Measurements from ENCODE around the gene SLC45A1.

The SLC45A1 gene

DNA sequence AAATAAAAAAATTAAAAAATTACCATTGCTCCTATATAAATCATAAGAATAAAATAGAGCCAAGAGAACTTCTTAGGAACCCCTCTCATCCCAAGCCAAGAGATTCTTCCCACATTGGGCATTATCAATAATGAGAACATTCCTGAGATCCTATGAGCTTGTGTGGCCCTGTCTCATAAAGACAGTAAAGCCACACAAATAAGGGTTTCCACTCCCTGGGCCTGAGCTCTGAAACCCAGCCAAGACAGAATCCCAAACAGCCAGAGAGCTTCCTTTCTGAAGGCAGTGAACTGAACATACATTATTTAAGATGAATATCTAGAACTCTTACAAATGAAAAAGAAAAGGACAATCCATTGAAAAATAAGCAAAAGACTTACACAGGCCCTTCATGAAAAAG lies 68.3 kb downstream of the SLC45A1 start (continued):
- TF ChIP-seq, protein P1, sequence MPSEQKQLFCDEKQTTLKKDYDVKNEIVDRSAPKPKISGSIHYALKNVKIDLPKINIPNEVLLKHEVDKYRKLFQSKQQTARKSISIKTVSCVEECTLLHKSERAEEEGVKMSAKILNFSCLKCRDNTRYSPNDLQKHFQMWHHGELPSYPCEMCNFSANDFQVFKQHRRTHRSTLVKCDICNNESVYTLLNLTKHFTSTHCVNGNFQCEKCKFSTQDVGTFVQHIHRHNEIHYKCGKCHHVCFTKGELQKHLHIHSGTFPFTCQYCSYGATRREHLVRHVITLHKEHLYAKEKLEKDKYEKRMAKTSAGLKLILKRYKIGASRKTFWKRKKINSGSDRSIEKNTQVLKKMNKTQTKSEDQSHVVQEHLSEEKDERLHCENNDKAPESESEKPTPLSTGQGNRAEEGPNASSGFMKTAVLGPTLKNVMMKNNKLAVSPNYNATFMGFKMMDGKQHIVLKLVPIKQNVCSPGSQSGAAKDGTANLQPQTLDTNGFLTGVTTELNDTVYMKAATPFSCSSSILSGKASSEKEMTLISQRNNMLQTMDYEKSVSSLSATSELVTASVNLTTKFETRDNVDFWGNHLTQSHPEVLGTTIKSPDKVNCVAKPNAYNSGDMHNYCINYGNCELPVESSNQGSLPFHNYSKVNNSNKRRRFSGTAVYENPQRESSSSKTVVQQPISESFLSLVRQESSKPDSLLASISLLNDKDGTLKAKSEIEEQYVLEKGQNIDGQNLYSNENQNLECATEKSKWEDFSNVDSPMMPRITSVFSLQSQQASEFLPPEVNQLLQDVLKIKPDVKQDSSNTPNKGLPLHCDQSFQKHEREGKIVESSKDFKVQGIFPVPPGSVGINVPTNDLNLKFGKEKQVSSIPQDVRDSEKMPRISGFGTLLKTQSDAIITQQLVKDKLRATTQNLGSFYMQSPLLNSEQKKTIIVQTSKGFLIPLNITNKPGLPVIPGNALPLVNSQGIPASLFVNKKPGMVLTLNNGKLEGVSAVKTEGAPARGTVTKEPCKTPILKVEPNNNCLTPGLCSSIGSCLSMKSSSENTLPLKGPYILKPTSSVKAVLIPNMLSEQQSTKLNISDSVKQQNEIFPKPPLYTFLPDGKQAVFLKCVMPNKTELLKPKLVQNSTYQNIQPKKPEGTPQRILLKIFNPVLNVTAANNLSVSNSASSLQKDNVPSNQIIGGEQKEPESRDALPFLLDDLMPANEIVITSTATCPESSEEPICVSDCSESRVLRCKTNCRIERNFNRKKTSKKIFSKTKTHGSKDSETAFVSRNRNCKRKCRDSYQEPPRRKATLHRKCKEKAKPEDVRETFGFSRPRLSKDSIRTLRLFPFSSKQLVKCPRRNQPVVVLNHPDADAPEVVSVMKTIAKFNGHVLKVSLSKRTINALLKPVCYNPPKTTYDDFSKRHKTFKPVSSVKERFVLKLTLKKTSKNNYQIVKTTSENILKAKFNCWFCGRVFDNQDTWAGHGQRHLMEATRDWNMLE (tag by site-specific recombination; conservative IDR thresholded peaks at IDR 0.05; ENCODE audit: low read depth), result no peak
- TF ChIP-seq SETDB1 (IDR thresholded peaks at IDR 0.05; ENCODE audit: insufficient read length, low read length) (no peak), SCRT1 (tag by site-specific recombination; IDR thresholded peaks at IDR 0.05; ENCODE audit: borderline replicate concordance) (no peak), ZNF221 (tag by site-specific recombination; IDR thresholded peaks at IDR 0.05; ENCODE audit: borderline replicate concordance) (no peak), ZNF610 (tag by site-specific recombination; IDR thresholded peaks at IDR 0.05; ENCODE audit: borderline replicate concordance) (no peak)
- TF ChIP-seq, protein P2, sequence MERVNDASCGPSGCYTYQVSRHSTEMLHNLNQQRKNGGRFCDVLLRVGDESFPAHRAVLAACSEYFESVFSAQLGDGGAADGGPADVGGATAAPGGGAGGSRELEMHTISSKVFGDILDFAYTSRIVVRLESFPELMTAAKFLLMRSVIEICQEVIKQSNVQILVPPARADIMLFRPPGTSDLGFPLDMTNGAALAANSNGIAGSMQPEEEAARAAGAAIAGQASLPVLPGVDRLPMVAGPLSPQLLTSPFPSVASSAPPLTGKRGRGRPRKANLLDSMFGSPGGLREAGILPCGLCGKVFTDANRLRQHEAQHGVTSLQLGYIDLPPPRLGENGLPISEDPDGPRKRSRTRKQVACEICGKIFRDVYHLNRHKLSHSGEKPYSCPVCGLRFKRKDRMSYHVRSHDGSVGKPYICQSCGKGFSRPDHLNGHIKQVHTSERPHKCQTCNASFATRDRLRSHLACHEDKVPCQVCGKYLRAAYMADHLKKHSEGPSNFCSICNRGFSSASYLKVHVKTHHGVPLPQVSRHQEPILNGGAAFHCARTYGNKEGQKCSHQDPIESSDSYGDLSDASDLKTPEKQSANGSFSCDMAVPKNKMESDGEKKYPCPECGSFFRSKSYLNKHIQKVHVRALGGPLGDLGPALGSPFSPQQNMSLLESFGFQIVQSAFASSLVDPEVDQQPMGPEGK (tag by site-specific recombination; IDR thresholded peaks at IDR 0.05), result no peak

DNA sequence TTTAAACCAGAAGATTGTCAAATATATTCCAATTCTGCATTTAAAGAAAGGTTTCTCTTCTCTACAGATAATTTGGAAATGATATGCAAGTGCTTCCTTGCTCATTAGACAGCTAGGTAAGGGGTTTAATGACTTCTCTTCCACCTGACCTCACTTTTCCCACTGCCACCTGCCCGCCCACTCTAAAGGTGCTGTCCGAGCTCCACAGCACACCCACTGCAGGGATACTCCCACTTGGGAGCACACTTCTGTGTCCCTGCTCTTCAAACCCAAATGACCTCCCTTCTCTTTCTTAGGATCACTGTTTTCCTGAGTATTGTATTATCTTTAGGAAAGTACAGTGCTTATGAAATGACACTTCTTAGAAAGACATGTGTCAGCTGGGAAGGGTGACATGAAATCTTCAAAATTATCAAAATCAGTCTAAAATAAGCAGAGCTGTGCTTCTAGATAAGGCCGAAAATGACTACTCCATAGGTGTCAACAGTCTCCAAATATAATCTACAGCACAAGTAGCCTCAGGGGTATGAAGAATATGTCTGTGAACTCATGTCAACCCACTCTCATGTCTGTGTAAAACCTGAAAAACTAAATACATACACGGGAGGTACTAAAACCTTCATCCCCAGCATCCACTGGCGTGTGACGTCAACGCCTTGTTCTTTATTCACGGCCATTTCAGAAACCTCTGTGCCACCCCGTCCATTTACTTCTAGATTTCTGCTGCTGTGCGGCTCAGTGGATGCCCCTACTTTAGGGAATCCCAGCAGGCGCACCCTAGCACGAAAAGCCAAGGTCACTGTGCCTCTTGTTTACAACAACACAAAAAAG lies 71.0 kb downstream of the SLC45A1 start:
- H3K27ac ChIP-seq (ENCODE audit: extremely low read depth, low read depth, low read length), result no peak overlapping the region
- no peak for TF ChIP-seq ZNF548 (tag by site-specific recombination; IDR thresholded peaks at IDR 0.05)
- no peak for TF ChIP-seq ZNF473 (tag by site-specific recombination; IDR thresholded peaks at IDR 0.05)
- TF ChIP-seq, protein P3, sequence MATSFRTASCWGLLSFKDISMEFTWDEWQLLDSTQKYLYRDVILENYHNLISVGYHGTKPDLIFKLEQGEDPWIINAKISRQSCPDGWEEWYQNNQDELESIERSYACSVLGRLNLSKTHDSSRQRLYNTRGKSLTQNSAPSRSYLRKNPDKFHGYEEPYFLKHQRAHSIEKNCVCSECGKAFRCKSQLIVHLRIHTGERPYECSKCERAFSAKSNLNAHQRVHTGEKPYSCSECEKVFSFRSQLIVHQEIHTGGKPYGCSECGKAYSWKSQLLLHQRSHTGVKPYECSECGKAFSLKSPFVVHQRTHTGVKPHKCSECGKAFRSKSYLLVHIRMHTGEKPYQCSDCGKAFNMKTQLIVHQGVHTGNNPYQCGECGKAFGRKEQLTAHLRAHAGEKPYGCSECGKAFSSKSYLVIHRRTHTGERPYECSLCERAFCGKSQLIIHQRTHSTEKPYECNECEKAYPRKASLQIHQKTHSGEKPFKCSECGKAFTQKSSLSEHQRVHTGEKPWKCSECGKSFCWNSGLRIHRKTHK (tag by site-specific recombination; IDR thresholded peaks at IDR 0.05), result no peak
- no peak for TF ChIP-seq ZNF747 (tag by site-specific recombination; IDR thresholded peaks at IDR 0.05)
- H3K4me1 ChIP-seq (ENCODE audit: control insufficient read depth, insufficient read depth, low read length), result no peaks in the 10 kb centered on the region
- ChIA-PET CTCF (interaction anchor here (0.6 kb wide), 1 partner anchor 471 kb away, joined by 3 read pairs; no protein-coding TSS in a partner anchor), POLR2A (no interaction called here)
- no peak overlapping the region for H3K4me3 ChIP-seq (ENCODE audit: low read depth, low read length)
- peaks cover 4 to 24% of the 10 kb centered on the region in 2 experiments; a peak in 2 of 3 replicates for H3K36me3 ChIP-seq (ENCODE audit: control insufficient read depth in 2 of 2, insufficient read depth in 1 of 2, low read length in 2 of 2)
- H3K9me3 ChIP-seq (ENCODE audit: control insufficient read depth, insufficient read depth, low read depth, low read length), result no peaks in the 10 kb centered on the region

DNA sequence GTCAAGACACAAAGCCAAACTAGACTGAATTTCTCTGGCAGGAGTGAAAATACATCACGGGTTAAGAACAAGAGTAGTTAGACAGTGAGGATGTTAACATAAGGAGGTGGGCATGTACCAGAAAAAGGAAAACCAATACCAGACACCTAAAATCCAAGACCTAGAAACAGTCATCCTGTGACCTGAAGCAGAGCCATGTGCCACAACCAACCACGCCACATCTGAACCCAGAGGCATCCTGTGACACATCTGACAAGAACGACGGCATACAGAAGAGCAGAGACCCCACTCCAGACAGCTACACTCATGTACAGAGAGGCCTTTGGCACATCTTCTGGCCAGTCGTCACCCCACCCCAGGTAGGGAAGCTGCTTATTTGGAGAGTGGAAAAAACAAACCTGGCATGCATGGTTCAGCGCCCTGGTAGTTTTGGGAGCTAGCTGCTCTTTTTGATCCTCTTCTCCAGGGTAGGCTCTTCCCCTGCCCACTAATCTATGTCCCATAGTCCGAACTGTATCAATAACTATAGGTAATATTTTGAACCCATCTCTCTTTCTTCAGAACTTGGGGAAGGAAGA lies 72.1 kb downstream of the SLC45A1 start:
- POLR2A ChIA-PET, result no interaction called here
- CTCF ChIA-PET, result interaction anchor here (0.5 kb wide), 1 partner anchor 313 kb away, joined by 4 read pairs; no protein-coding TSS in a partner anchor
- peaks cover 5% of the 10 kb centered on the region; the same call in 1 of the 2 replicates for H3K4me1 ChIP-seq (ENCODE audit: control insufficient read depth, insufficient read depth, low read length)
- TF ChIP-seq ZNF350 (tag by site-specific recombination; IDR thresholded peaks at IDR 0.05), result no peak
- TF ChIP-seq, protein P4, sequence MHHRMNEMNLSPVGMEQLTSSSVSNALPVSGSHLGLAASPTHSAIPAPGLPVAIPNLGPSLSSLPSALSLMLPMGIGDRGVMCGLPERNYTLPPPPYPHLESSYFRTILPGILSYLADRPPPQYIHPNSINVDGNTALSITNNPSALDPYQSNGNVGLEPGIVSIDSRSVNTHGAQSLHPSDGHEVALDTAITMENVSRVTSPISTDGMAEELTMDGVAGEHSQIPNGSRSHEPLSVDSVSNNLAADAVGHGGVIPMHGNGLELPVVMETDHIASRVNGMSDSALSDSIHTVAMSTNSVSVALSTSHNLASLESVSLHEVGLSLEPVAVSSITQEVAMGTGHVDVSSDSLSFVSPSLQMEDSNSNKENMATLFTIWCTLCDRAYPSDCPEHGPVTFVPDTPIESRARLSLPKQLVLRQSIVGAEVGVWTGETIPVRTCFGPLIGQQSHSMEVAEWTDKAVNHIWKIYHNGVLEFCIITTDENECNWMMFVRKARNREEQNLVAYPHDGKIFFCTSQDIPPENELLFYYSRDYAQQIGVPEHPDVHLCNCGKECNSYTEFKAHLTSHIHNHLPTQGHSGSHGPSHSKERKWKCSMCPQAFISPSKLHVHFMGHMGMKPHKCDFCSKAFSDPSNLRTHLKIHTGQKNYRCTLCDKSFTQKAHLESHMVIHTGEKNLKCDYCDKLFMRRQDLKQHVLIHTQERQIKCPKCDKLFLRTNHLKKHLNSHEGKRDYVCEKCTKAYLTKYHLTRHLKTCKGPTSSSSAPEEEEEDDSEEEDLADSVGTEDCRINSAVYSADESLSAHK (tag by site-specific recombination; IDR thresholded peaks at IDR 0.05), result 0 out of 2 replicates have a peak, but pooled peaks have one; percentile 17
- H3K27ac ChIP-seq (ENCODE audit: extremely low read depth, low read depth, low read length), result no peak overlapping the region
- H3K4me3 ChIP-seq (ENCODE audit: low read depth, low read length), result no peak overlapping the region
- no peaks in the 10 kb centered on the region for H3K9me3 ChIP-seq (ENCODE audit: control insufficient read depth, insufficient read depth, low read depth, low read length)
- H3K36me3 ChIP-seq (ENCODE audit: control insufficient read depth in 2 of 2, insufficient read depth in 1 of 2, low read length in 2 of 2), result peaks cover 4 to 15% of the 10 kb centered on the region in 2 experiments; a peak in 2 of 3 replicates

Data from HEK293 (cell line).